Measurements from ENCODE around the gene FER. TPM values are rescaled to one million over a fixed set of nuclear protein-coding genes. Genes with fewer than 3 reads are reported as not detected.

Gene FER
- polyA plus RNA-seq, 1 of the 3 experiments (the other 2 are of a cell fraction), result 1.8 TPM

DNA sequence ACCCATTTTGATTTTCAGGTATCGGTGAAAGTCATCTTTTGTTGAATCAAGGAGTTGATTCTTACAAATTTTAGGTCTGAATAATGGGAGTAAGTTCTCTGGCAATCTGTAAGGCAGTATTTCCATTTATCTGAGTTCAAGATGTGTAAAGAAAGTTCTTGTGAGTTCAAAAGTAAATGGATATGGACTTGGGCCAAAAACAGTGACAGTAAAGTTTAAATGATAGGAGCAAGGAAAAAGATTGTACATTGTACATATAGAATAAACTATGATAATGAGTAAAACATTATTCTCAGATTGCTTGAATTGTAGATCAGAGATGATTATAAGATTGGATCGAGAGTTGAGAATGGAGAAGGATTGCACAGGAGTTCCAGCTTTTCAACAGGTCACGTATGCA, 332.8 kb downstream of the FER start:
- POLR2A ChIA-PET, result no interaction called here
- Histone ChIP-seq H3K9me2 (no peaks in the 10 kb centered on the region), H3K9ac (no peak overlapping the region), H3K4me3 (ENCODE audit: low read depth in 2 of 2, low read length in 1 of 2) (no peak overlapping the region), H3K27ac (ENCODE audit: low read depth in 2 of 2, low read length in 1 of 2) (no peak overlapping the region), H3K9me3 (no peaks in the 10 kb centered on the region), H3K36me3 (replicated peaks in 1 of 2; ENCODE audit: control insufficient read depth in 1 of 2, insufficient read depth in 2 of 2, low read length in 1 of 2) (peaks cover 0 to 4% of the 10 kb centered on the region in 2 experiments), H3K27me3 (ENCODE audit: insufficient read depth) (no peaks in the 10 kb centered on the region), H4K20me1 (ENCODE audit: insufficient read depth) (no peaks in the 10 kb centered on the region), H3K4me2 (no peak overlapping the region), H3F3A (replicated peaks; ENCODE audit: insufficient read depth) (no peaks in the 10 kb centered on the region), H3K4me1 (ENCODE audit: control insufficient read depth in 1 of 2, insufficient read depth in 2 of 2, low read depth in 1 of 2, low read length in 1 of 2) (peaks cover 0 to 5% of the 10 kb centered on the region in 2 experiments; a peak in 2 of 4 replicates), H3K79me2 (ENCODE audit: insufficient read depth) (0 out of 2 replicates have a peak, but pooled peaks cover 2% of the 10 kb centered on the region), H2AFZ (ENCODE audit: low read depth) (no peak overlapping the region)
- TF ChIP-seq TEAD4 (IDR thresholded peaks at IDR 0.05; ENCODE audit: borderline replicate concordance, insufficient read depth), result no peak
- TF ChIP-seq MEF2A (IDR thresholded peaks at IDR 0.05; ENCODE audit: borderline replicate concordance, low read depth), result no peak
- TF ChIP-seq FOXJ3 (CRISPR knock-in tag; IDR thresholded peaks at IDR 0.05), result no peak
- TF ChIP-seq CHD2 (IDR thresholded peaks at IDR 0.05; ENCODE audit: low read length, partially characterized antibody), result no peak
- TF ChIP-seq, protein P1, sequence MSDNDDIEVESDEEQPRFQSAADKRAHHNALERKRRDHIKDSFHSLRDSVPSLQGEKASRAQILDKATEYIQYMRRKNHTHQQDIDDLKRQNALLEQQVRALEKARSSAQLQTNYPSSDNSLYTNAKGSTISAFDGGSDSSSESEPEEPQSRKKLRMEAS (IDR thresholded peaks at IDR 0.05; ENCODE audit: low read depth), result no peak
- no peak for TF ChIP-seq YY1 (IDR thresholded peaks at IDR 0.05; ENCODE audit: low read depth)
- no peak for TF ChIP-seq NFIC (IDR thresholded peaks at IDR 0.05; ENCODE audit: borderline replicate concordance)
- TF ChIP-seq JUND (IDR thresholded peaks at IDR 0.05), result no peak
- TF ChIP-seq SIN3A (IDR thresholded peaks at IDR 0.05; ENCODE audit: borderline replicate concordance, low read depth, low read length), result no peak
- TF ChIP-seq RXRA (IDR thresholded peaks at IDR 0.05; ENCODE audit: borderline replicate concordance, low read depth), result no peak
- TF ChIP-seq, protein P2, sequence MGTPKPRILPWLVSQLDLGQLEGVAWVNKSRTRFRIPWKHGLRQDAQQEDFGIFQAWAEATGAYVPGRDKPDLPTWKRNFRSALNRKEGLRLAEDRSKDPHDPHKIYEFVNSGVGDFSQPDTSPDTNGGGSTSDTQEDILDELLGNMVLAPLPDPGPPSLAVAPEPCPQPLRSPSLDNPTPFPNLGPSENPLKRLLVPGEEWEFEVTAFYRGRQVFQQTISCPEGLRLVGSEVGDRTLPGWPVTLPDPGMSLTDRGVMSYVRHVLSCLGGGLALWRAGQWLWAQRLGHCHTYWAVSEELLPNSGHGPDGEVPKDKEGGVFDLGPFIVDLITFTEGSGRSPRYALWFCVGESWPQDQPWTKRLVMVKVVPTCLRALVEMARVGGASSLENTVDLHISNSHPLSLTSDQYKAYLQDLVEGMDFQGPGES (IDR thresholded peaks at IDR 0.05; ENCODE audit: low read depth, low read length), result no peak
- TF ChIP-seq EP300 (IDR thresholded peaks at IDR 0.05; ENCODE audit: borderline replicate concordance in 1 of 2, low read depth in 1 of 2, low read length in 1 of 2), result no peak
- TF ChIP-seq GATA2 (CRISPR knock-in tag; IDR thresholded peaks at IDR 0.05), result no peak
- TF ChIP-seq FOXM1 (IDR thresholded peaks at IDR 0.05; ENCODE audit: low read depth), result no peak
- no peak for TF ChIP-seq NRF1 (IDR thresholded peaks at IDR 0.05; ENCODE audit: low read depth, low read length)
- TF ChIP-seq, protein P3, sequence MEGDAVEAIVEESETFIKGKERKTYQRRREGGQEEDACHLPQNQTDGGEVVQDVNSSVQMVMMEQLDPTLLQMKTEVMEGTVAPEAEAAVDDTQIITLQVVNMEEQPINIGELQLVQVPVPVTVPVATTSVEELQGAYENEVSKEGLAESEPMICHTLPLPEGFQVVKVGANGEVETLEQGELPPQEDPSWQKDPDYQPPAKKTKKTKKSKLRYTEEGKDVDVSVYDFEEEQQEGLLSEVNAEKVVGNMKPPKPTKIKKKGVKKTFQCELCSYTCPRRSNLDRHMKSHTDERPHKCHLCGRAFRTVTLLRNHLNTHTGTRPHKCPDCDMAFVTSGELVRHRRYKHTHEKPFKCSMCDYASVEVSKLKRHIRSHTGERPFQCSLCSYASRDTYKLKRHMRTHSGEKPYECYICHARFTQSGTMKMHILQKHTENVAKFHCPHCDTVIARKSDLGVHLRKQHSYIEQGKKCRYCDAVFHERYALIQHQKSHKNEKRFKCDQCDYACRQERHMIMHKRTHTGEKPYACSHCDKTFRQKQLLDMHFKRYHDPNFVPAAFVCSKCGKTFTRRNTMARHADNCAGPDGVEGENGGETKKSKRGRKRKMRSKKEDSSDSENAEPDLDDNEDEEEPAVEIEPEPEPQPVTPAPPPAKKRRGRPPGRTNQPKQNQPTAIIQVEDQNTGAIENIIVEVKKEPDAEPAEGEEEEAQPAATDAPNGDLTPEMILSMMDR (IDR thresholded peaks at IDR 0.05), result no peak
- CTCF ChIA-PET, result no interaction called here
- no peak for DNase-seq
- 96% methylated on average over 3 of the region's 3 CpGs for WGBS (ENCODE audit: low lambda C conversion rate)

- H3K9me3 ChIP-seq, result no peaks in the 10 kb centered on the region
- TF ChIP-seq MXI1 (IDR thresholded peaks at IDR 0.05; ENCODE audit: low read depth, low read length), result no peak
- TF ChIP-seq FOSL2 (IDR thresholded peaks at IDR 0.05; ENCODE audit: borderline replicate concordance, low read depth), result no peak
- no peak for TF ChIP-seq MEF2A (IDR thresholded peaks at IDR 0.05; ENCODE audit: borderline replicate concordance, low read depth)
- TF ChIP-seq, protein P1 (IDR thresholded peaks at IDR 0.05; ENCODE audit: low read depth), result no peak
- TF ChIP-seq SIN3A (IDR thresholded peaks at IDR 0.05; ENCODE audit: borderline replicate concordance, low read depth, low read length), result no peak
- TF ChIP-seq EZH2phosphoT487 (IDR thresholded peaks at IDR 0.05; ENCODE audit: borderline replicate concordance, low read depth), result no peak
- TF ChIP-seq CHD2 (IDR thresholded peaks at IDR 0.05; ENCODE audit: low read length, partially characterized antibody), result no peak
Observed at GRCh38 chr5:109080896-109081295, 333.2 kb downstream of the FER start.

More at GRCh38 chr5:109080896-109081295, 333.2 kb downstream of the FER start:
- peaks cover 0 to 5% of the 10 kb centered on the region in 2 experiments; a peak in 2 of 4 replicates for H3K4me1 ChIP-seq (ENCODE audit: control insufficient read depth in 1 of 2, insufficient read depth in 2 of 2, low read depth in 1 of 2, low read length in 1 of 2)
- no peak overlapping the region for H3K4me2 ChIP-seq
- H3K27me3 ChIP-seq (ENCODE audit: insufficient read depth), result no peaks in the 10 kb centered on the region
- H3F3A ChIP-seq (replicated peaks; ENCODE audit: insufficient read depth), result no peaks in the 10 kb centered on the region
- 85% methylated on average over 3 of the region's 3 CpGs for WGBS (ENCODE audit: low lambda C conversion rate)
- no peak overlapping the region for H2AFZ ChIP-seq (ENCODE audit: low read depth)
- H4K20me1 ChIP-seq (ENCODE audit: insufficient read depth), result no peaks in the 10 kb centered on the region
- POLR2A ChIA-PET, result no interaction called here
- no peak overlapping the region for H3K4me3 ChIP-seq (ENCODE audit: low read depth in 2 of 2, low read length in 1 of 2)
- no peak overlapping the region for H3K27ac ChIP-seq (ENCODE audit: low read depth in 2 of 2, low read length in 1 of 2)
- no peak for DNase-seq
- CTCF ChIA-PET, result no interaction called here
- no peaks in the 10 kb centered on the region for H3K9me2 ChIP-seq
- 0 out of 2 replicates have a peak, but pooled peaks cover 3% of the 10 kb centered on the region for H3K79me2 ChIP-seq (ENCODE audit: insufficient read depth)
- peaks cover 0 to 4% of the 10 kb centered on the region in 2 experiments for H3K36me3 ChIP-seq (replicated peaks in 1 of 2; ENCODE audit: control insufficient read depth in 1 of 2, insufficient read depth in 2 of 2, low read length in 1 of 2)
- H3K9ac ChIP-seq, result no peak overlapping the region
